H1 (cell line): ENCODE data around the gene SLC39A9. TPM values are rescaled to one million over a fixed set of nuclear protein-coding genes. Genes with fewer than 3 reads are reported as not detected.

Experiments
- CTCF ChIA-PET: fragments of 300-600 bp; sonication (Branson Sonifier 250); formaldehyde crosslinking; loops from one replicate; lab custom pipeline; 2021; ENCODE audit not compliant: partially characterized antibody; lab: Charles Lee
- POLR2A ChIA-PET: fragments of 300-600 bp; sonication (Branson Sonifier 250); formaldehyde crosslinking; loops from one replicate; lab custom pipeline; 2021; ENCODE audit warnings: inconsistent platforms; ENCODE audit not compliant: partially characterized antibody; lab: Charles Lee
- DNase-seq, 2 experiments: peaks; one replicate each; pipeline versions ENCODE4 v3.0.0 to v3.0.0-alpha.2; 2010 to 2022; ENCODE audit warnings: low spot score in 2 of 2, low read depth in 1 of 2, mixed read lengths in 1 of 2
- FAIRE-seq: peaks from 2 replicates; lab custom pipeline; 2011; peaks lifted over from hg19 to GRCh38; lab: Jason Lieb, UNC
- H2AFZ ChIP-seq: 2 replicates; pipeline ENCODE4 v1.8.1; 2012; ENCODE audit warnings: low read length, inconsistent platforms
- H2AK5ac ChIP-seq: 2 replicates; pipeline ENCODE4 v1.6.1; 2013; ENCODE audit warnings: low read depth, low read length
- H2BK120ac ChIP-seq: replicated peaks from 2 replicates; pipeline ENCODE3; 2013; ENCODE audit warnings: low read depth, low read length, inconsistent platforms
- H2BK12ac ChIP-seq: 2 replicates; pipeline ENCODE4 v1.6.1; 2013; ENCODE audit warnings: low read depth, low read length
- H2BK15ac ChIP-seq: 2 replicates; pipeline ENCODE4 v1.6.1; 2013; ENCODE audit warnings: low read length
- H2BK20ac ChIP-seq: 2 replicates; pipeline ENCODE4 v1.6.1; 2013; ENCODE audit warnings: low read length
- H2BK5ac ChIP-seq: 2 replicates; pipeline ENCODE4 v1.6.1; 2013; ENCODE audit warnings: low read depth, low read length
- H3K14ac ChIP-seq: 2 replicates; pipeline ENCODE4 v1.6.1; 2013; ENCODE audit warnings: inconsistent platforms; ENCODE audit not compliant: insufficient read length
- H3K18ac ChIP-seq: 2 replicates; pipeline ENCODE4 v1.6.1; 2013; ENCODE audit warnings: low read length; ENCODE audit errors: extremely low read depth
- H3K23ac ChIP-seq: 2 replicates; pipeline ENCODE4 v1.6.1; 2013; ENCODE audit warnings: inconsistent platforms; ENCODE audit not compliant: insufficient read length
- H3K23me2 ChIP-seq: 2 replicates; pipeline ENCODE4 v1.6.1; 2013; ENCODE audit warnings: low read depth, low read length
- H3K27ac ChIP-seq: 2 replicates; pipeline ENCODE4 v1.6.1; 2011; ENCODE audit warnings: low read depth, low read length, inconsistent platforms
- H3K27me3 ChIP-seq, 4 experiments: replicated peaks in 1 of 4; 1 replicate in 1 of 4; 2 replicates in 3 of 4; pipeline versions ENCODE4 v1.6.1 to v1.8.1; 2011 to 2013; ENCODE audit warnings: low read length in 3 of 4, mild to moderate bottlenecking in 3 of 4, inconsistent platforms in 2 of 4, mixed read lengths in 2 of 4, moderate library complexity in 1 of 4; ENCODE audit not compliant: control insufficient read depth in 3 of 4, insufficient read depth in 3 of 4; ENCODE audit errors: extremely low read depth in 1 of 4
- H3K36me3 ChIP-seq, 4 experiments: 2 replicates each; pipeline versions ENCODE4 v1.6.1 to v1.8.1; 2011 to 2013; ENCODE audit warnings: mild to moderate bottlenecking in 4 of 4, low read length in 3 of 4, moderate library complexity in 2 of 4, control low read depth in 1 of 4, inconsistent platforms in 1 of 4; ENCODE audit not compliant: insufficient read depth in 4 of 4, control insufficient read depth in 2 of 4
- H3K4ac ChIP-seq: replicated peaks from 2 replicates; pipeline ENCODE3; 2013; ENCODE audit warnings: low read length, low read depth, mixed read lengths, inconsistent platforms; ENCODE audit not compliant: insufficient read length
- H3K4me1 ChIP-seq, 4 experiments: replicated peaks in 1 of 4; 1 replicate in 1 of 4; 2 replicates in 3 of 4; pipeline versions ENCODE4 v1.6.1 to v1.8.1; 2011 to 2013; ENCODE audit warnings: low read length in 3 of 4, inconsistent platforms in 2 of 4, mixed read lengths in 1 of 4; ENCODE audit not compliant: insufficient read depth in 4 of 4, control insufficient read depth in 3 of 4
- H3K4me2 ChIP-seq, 2 experiments: 2 replicates each; pipeline versions ENCODE4 v1.6.1 to v1.8.1; 2011 to 2013; ENCODE audit warnings: low read depth in 2 of 2, low read length in 2 of 2, control low read depth in 1 of 2, inconsistent platforms in 1 of 2, mild to moderate bottlenecking in 1 of 2; ENCODE audit not compliant: insufficient read depth in 1 of 2
- H3K4me3 ChIP-seq, 4 experiments: fragments of 200-600, 300-600 bp in 1 of 4; sonication (generic), shearing (Covaris generic), sonication (Bioruptor Twin) in 1 of 4; 2 replicates each; pipeline versions ENCODE4 v1.5.1 to v1.8.1; 2011 to 2016; ENCODE audit warnings: low read length in 4 of 4, low read depth in 3 of 4, control low read depth in 2 of 4, inconsistent platforms in 2 of 4, mild to moderate bottlenecking in 2 of 4, mixed read lengths in 1 of 4, moderate library complexity in 1 of 4; ENCODE audit not compliant: insufficient read depth in 2 of 4; ENCODE audit errors: extremely low read depth in 1 of 4
- H3K56ac ChIP-seq: replicated peaks from 2 replicates; pipeline ENCODE3; 2013; ENCODE audit warnings: low read depth, mild to moderate bottlenecking, mixed read lengths, low read length, inconsistent platforms; ENCODE audit not compliant: insufficient read length
- H3K79me1 ChIP-seq: 2 replicates; pipeline ENCODE4 v1.6.1; 2013; ENCODE audit warnings: low read depth, low read length, control low read depth
- H3K79me2 ChIP-seq, 2 experiments: 2 replicates each; pipeline versions ENCODE4 v1.6.1 to v1.8.1; 2012 to 2013; ENCODE audit warnings: low read length in 2 of 2, mild to moderate bottlenecking in 2 of 2, inconsistent platforms in 1 of 2; ENCODE audit not compliant: insufficient read depth in 2 of 2, control insufficient read depth in 1 of 2
- H3K9ac ChIP-seq, 4 experiments: replicated peaks in 1 of 4; 1 replicate in 1 of 4; 2 replicates in 3 of 4; pipeline versions ENCODE4 v1.6.1 to v1.8.1; 2011 to 2013; ENCODE audit warnings: low read depth in 3 of 4, low read length in 3 of 4, control low read depth in 2 of 4, mild to moderate bottlenecking in 2 of 4, moderate library complexity in 2 of 4, inconsistent platforms in 1 of 4; ENCODE audit errors: extremely low read depth in 1 of 4
- H3K9me3 ChIP-seq, 2 experiments: 2 replicates each; pipeline versions ENCODE4 v1.6.1 to v1.8.1; 2012 to 2013; ENCODE audit warnings: mild to moderate bottlenecking in 2 of 2, moderate library complexity in 2 of 2, control low read depth in 1 of 2, inconsistent platforms in 1 of 2, low read depth in 1 of 2, low read length in 1 of 2, mixed read lengths in 1 of 2; ENCODE audit not compliant: insufficient read depth in 2 of 2
- H4K20me1 ChIP-seq, 2 experiments: replicated peaks in 1 of 2; 2 replicates each; pipeline versions ENCODE3 to v1.8.1; 2011 to 2013; ENCODE audit warnings: inconsistent platforms in 2 of 2, low read length in 2 of 2, mild to moderate bottlenecking in 1 of 2; ENCODE audit not compliant: insufficient read depth in 2 of 2, control insufficient read depth in 1 of 2
- H4K5ac ChIP-seq: 2 replicates; pipeline ENCODE4 v1.6.1; 2013; ENCODE audit warnings: low read length, low read depth, mixed read lengths, inconsistent platforms; ENCODE audit not compliant: insufficient read length
- H4K8ac ChIP-seq: 2 replicates; pipeline ENCODE4 v1.8.0; 2013; ENCODE audit warnings: mild to moderate bottlenecking, moderate library complexity, low read length, inconsistent platforms; ENCODE audit not compliant: insufficient read depth; ENCODE audit errors: extremely low read depth
- H4K91ac ChIP-seq: replicated peaks from 2 replicates; pipeline ENCODE3; 2013; ENCODE audit warnings: low read length, mixed read lengths, inconsistent platforms; ENCODE audit not compliant: insufficient read length
- CHD2 ChIP-seq: IDR thresholded peaks from 2 replicates; pipeline ENCODE4 v1.6.1; 2012; ENCODE audit warnings: low read length, improper control_type of control experiment
- EP300 ChIP-seq, 2 experiments: IDR thresholded peaks; 1 replicate in 1 of 2; 2 replicates in 1 of 2; pipeline ENCODE4 v1.6.1; 2011 to 2012; ENCODE audit warnings: low read depth in 2 of 2, low read length in 2 of 2, mild to moderate bottlenecking in 2 of 2, borderline replicate concordance in 1 of 2, inconsistent platforms in 1 of 2, moderate library complexity in 1 of 2
- HDAC6 ChIP-seq: IDR thresholded peaks from one replicate; pipeline ENCODE4 v1.7.1; 2012; ENCODE audit warnings: low read depth, mild to moderate bottlenecking, inconsistent platforms, low read length, moderate library complexity
- POU5F1 ChIP-seq: IDR thresholded peaks from 2 replicates; pipeline ENCODE4 v1.6.1; 2011; ENCODE audit warnings: low read depth, mild to moderate bottlenecking, low read length, moderate library complexity
- RFX5 ChIP-seq: IDR thresholded peaks from 2 replicates; pipeline ENCODE4 v1.6.1; 2011; ENCODE audit warnings: low read depth, low read length, improper control_type of control experiment, borderline replicate concordance
- RNF2 ChIP-seq: fragments of 200-900, 300-1000 bp; sonication (generic); IDR thresholded peaks from 2 replicates; pipeline ENCODE4 v1.7.1; 2016; ENCODE audit warnings: borderline replicate concordance, low read depth, mild to moderate bottlenecking, antibody characterized with exemption, low read length; ENCODE audit not compliant: poor library complexity, severe bottlenecking; ENCODE audit errors: missing control alignments
- SIN3A ChIP-seq, 2 experiments: IDR thresholded peaks in 1 of 2; conservative IDR thresholded peaks in 1 of 2; 2 replicates each; pipeline ENCODE4 v1.6.1; 2011 to 2012; ENCODE audit warnings: low read length in 2 of 2, improper control_type of control experiment in 1 of 2, low read depth in 1 of 2, mild to moderate bottlenecking in 1 of 2
- SIRT6 ChIP-seq: IDR thresholded peaks from one replicate; pipeline ENCODE4 v1.7.1; 2012; ENCODE audit warnings: low read length, inconsistent platforms
- TAF7 ChIP-seq: optimal IDR thresholded peaks from 2 replicates; pipeline ENCODE3; 2011; ENCODE audit warnings: low read depth, mild to moderate bottlenecking, inconsistent platforms, low read length, moderate library complexity, borderline replicate concordance
- USF2 ChIP-seq: IDR thresholded peaks from 2 replicates; pipeline ENCODE4 v1.6.1; 2011; ENCODE audit warnings: low read length, improper control_type of control experiment
- YY1 ChIP-seq: IDR thresholded peaks from 2 replicates; pipeline ENCODE4 v1.6.1; 2011; ENCODE audit warnings: low read depth, mild to moderate bottlenecking, low read length
- WGBS, 2 experiments: shearing (Covaris generic) in 1 of 2; methylation state at CpG; one replicate each; pipeline versions ENCODE4 v1.1.6 to v1.1.7; 2013 to 2015; ENCODE audit warnings: low lambda C conversion rate in 2 of 2, mixed read lengths in 2 of 2, inconsistent platforms in 1 of 2, low coverage in 1 of 2, missing lambda C conversion rate in 1 of 2; ENCODE audit not compliant: insufficient replicate concordance in 2 of 2, insufficient coverage in 1 of 2, insufficient read length in 1 of 2; ENCODE audit errors: extremely low coverage in 1 of 2, missing lambda C conversion rate in 1 of 2; 5-methylcytosine and 5-hydroxymethylcytosine counted together
- polyA plus RNA-seq, 7 experiments: library from polyadenylated mRNA; depleted of rRNA in 3 of 7; stranded (reverse) in 5 of 7; unstranded in 2 of 7; fragments of >200 nt in 5 of 7; fragments of 200-250 nt in 2 of 7; gene quantifications; 1 replicate in 5 of 7; 2 replicates in 1 of 7; 4 replicates in 1 of 7; pipeline versions ENCODE4 v1.2.1 to v1.2.3, GENCODE V29; 2011 to 2013; ENCODE audit warnings: missing spikeins in 2 of 7, mixed read lengths in 2 of 7
- total RNA-seq: library from RNA; stranded (reverse); fragmentation: NEBNext Ultra II Directional; extraction: Animal tissue kit (Norgen Biotek cat#: 25700); gene quantifications from 2 replicates; pipeline ENCODE4 v1.2.1, GENCODE V29; 2021

The SLC39A9 gene
- total and polyA plus RNA-seq, 2 of the 8 experiments (the other 6 are each of a cell fraction or from before 2014, with no cell fraction given) = 31.0 to 44.2 TPM

- Histone ChIP-seq H3K4me1 (peaks cover 0 to 3% (median 0%) of the 10 kb centered on the region in 4 experiments; a peak in 1 of 7 replicates), H2AK5ac (no peak overlapping the region), H3K79me2 (no peaks in the 10 kb centered on the region), H2BK12ac (no peak overlapping the region), H3K27me3 (no peaks in the 10 kb centered on the region), H3K23me2 (no peaks in the 10 kb centered on the region), H4K20me1 (peaks cover 1 to 3% of the 10 kb centered on the region in 2 experiments), H3K4ac (no peak overlapping the region), H3K14ac (no peak overlapping the region), H2BK120ac (no peak overlapping the region), H2AFZ (no peak overlapping the region), H3K36me3 (no peaks in the 10 kb centered on the region), H4K5ac (no peak overlapping the region), H2BK20ac (no peak overlapping the region), H3K79me1 (no peaks in the 10 kb centered on the region), H3K27ac (no peak overlapping the region), H2BK5ac (no peak overlapping the region), H3K4me2 (no peak overlapping the region), H4K91ac (no peak overlapping the region), H3K9ac (no peak overlapping the region), H2BK15ac (no peak overlapping the region), H4K8ac (no peak overlapping the region), H3K23ac (no peak overlapping the region), H3K9me3 (no peaks in the 10 kb centered on the region), H3K4me3 (no peak overlapping the region), H3K18ac (no peak overlapping the region), H3K56ac (no peak overlapping the region)
- ChIA-PET POLR2A (interaction anchor here (0.7 to 1.5 kb wide), 4 partner anchors 9 to 34 kb away, joined by 3 to 5 read pairs (median 3); partner anchors contain the start of gene ERH), CTCF (interaction anchor here (0.7 to 11.8 kb wide), 11 partner anchors 9 to 125 kb away, joined by 3 to 130 read pairs (median 4); no protein-coding TSS in a partner anchor)
- FAIRE-seq = no peak
- no peak for DNase-seq
- 84% methylated on average over 3 of the region's 3 CpGs; no CpG with 5 or more reads in 1 of the 2 experiments for WGBS, 2 experiments
- TF ChIP-seq EP300 (IDR thresholded peaks at IDR 0.05; ENCODE audit: borderline replicate concordance in 1 of 2, low read depth in 2 of 2, low read length in 2 of 2) (no peak), YY1 (no peak), SIRT6 (no peak), RNF2 (no peak), USF2 (no peak), CHD2 (no peak), HDAC6 (no peak), SIN3A (conservative IDR thresholded peaks at IDR 0.05 in 1 of 2, IDR thresholded peaks at IDR 0.05 in 1 of 2; ENCODE audit: low read depth in 1 of 2, low read length in 2 of 2) (no peak), TAF7 (no peak), RFX5 (no peak), POU5F1 (no peak)
Observed at GRCh38 chr14:69366069-69366468, 32.4 kb upstream of the SLC39A9 start.
